HG02970 (cell line): Measurements from ENCODE around the gene MARS1.

Experiments
- ATAC-seq: cut with Tn5 transposase; IDR thresholded peaks from one replicate; pipeline ENCODE4 v1.9.1; 2021; ENCODE audit warnings: mild to moderate bottlenecking, moderate library complexity, moderate number of reproducible peaks; ENCODE audit not compliant: unreplicated experiment, low FRiP score

Gene MARS1

GRCh38 chr12:57470970-57471656 lies 16.8 kb upstream of the MARS1 start:
- no peak for ATAC-seq

- ATAC-seq, result no peak
Measured at GRCh38 chr12:57471661-57472060, 16.2 kb upstream of the MARS1 start.

GRCh38 chr12:57472391-57472790 lies 15.5 kb upstream of the MARS1 start:
- ATAC-seq, result no peak

- no peak for ATAC-seq
Measured at GRCh38 chr12:57473392-57473791, 14.5 kb upstream of the MARS1 start.

GRCh38 chr12:57473886-57474285 lies 14.0 kb upstream of the MARS1 start:
- ATAC-seq, result no peak

- no peak for ATAC-seq
Measured at GRCh38 chr12:57474430-57474829, 13.4 kb upstream of the MARS1 start.

GRCh38 chr12:57474862-57475261 lies 13.0 kb upstream of the MARS1 start:
- ATAC-seq, result no peak

GRCh38 chr12:57475271-57476161 lies 12.4 kb upstream of the MARS1 start:
- ATAC-seq, result no peak

- no peak for ATAC-seq
Measured at GRCh38 chr12:57476162-57476992, 11.5 kb upstream of the MARS1 start.

- ATAC-seq, result no peak
Measured at GRCh38 chr12:57476993-57477709, 10.7 kb upstream of the MARS1 start.

- ATAC-seq, result no peak
Measured at GRCh38 chr12:57477710-57478681, 9.9 kb upstream of the MARS1 start.

GRCh38 chr12:57479043-57479375 lies 8.9 kb upstream of the MARS1 start:
- ATAC-seq, result no peak

- no peak for ATAC-seq
Measured at GRCh38 chr12:57479376-57480115, 8.3 kb upstream of the MARS1 start, which contains the start of gene ARHGAP9. TSS of gene ARHGAP9 (minus strand) at chr12:57479866. CDS start at chr12:57479406, 460 bp downstream.

GRCh38 chr12:57481671-57482070 lies 6.2 kb upstream of the MARS1 start:
- no peak for ATAC-seq

GRCh38 chr12:57483466-57483865 lies 4.4 kb upstream of the MARS1 start:
- ATAC-seq, result no peak

GRCh38 chr12:57485695-57486094 lies 2.2 kb upstream of the MARS1 start:
- ATAC-seq, result no peak

- no peak for ATAC-seq
Measured at GRCh38 chr12:57487055-57487596, 742 bp upstream of the MARS1 start.
